Gastrocnemius medialis (tissue), 4 donors: ENCODE data around the gene CEACAM21.

Source experiments
- POLR2A ChIP-seq, 2 donors: fragments of 450-650 bp; IDR thresholded peaks; one replicate each; pipeline ENCODE4 v1.6.1; 2017; ENCODE audit warnings: antibody characterized with exemption in 2 of 2, mild to moderate bottlenecking in 2 of 2, moderate library complexity in 2 of 2
- TF ChIP-seq, protein P1 (sequence below), 5 experiments: fragments of 450-650 bp in 3 of 5; fragments of 200-600 bp in 2 of 5; sonication (generic) in 2 of 5; IDR thresholded peaks in 4 of 5; conservative IDR thresholded peaks in 1 of 5; 1 replicate in 4 of 5; 2 replicates in 1 of 5; pipeline ENCODE4 v1.5.1; 2016 to 2019; ENCODE audit warnings: antibody characterized with exemption in 5 of 5, mild to moderate bottlenecking in 3 of 5, moderate library complexity in 3 of 5

GRCh38 chr19:41555748-41556147, 20.2 kb upstream of the CEACAM21 start:
- TF ChIP-seq, protein P1, sequence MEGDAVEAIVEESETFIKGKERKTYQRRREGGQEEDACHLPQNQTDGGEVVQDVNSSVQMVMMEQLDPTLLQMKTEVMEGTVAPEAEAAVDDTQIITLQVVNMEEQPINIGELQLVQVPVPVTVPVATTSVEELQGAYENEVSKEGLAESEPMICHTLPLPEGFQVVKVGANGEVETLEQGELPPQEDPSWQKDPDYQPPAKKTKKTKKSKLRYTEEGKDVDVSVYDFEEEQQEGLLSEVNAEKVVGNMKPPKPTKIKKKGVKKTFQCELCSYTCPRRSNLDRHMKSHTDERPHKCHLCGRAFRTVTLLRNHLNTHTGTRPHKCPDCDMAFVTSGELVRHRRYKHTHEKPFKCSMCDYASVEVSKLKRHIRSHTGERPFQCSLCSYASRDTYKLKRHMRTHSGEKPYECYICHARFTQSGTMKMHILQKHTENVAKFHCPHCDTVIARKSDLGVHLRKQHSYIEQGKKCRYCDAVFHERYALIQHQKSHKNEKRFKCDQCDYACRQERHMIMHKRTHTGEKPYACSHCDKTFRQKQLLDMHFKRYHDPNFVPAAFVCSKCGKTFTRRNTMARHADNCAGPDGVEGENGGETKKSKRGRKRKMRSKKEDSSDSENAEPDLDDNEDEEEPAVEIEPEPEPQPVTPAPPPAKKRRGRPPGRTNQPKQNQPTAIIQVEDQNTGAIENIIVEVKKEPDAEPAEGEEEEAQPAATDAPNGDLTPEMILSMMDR (IDR thresholded peaks at IDR 0.05 in 4 of 5, conservative IDR thresholded peaks at IDR 0.05 in 1 of 5), result no peak
- TF ChIP-seq POLR2A (IDR thresholded peaks at IDR 0.05), result no peak
